ENCODE data around the gene HLTF.
"Not testable (repeated sequence)": the region's sequence is repeated elsewhere in the genome, so short reads cannot be mapped to it uniquely, and the experiment has no call there.

The HLTF gene

DNA sequence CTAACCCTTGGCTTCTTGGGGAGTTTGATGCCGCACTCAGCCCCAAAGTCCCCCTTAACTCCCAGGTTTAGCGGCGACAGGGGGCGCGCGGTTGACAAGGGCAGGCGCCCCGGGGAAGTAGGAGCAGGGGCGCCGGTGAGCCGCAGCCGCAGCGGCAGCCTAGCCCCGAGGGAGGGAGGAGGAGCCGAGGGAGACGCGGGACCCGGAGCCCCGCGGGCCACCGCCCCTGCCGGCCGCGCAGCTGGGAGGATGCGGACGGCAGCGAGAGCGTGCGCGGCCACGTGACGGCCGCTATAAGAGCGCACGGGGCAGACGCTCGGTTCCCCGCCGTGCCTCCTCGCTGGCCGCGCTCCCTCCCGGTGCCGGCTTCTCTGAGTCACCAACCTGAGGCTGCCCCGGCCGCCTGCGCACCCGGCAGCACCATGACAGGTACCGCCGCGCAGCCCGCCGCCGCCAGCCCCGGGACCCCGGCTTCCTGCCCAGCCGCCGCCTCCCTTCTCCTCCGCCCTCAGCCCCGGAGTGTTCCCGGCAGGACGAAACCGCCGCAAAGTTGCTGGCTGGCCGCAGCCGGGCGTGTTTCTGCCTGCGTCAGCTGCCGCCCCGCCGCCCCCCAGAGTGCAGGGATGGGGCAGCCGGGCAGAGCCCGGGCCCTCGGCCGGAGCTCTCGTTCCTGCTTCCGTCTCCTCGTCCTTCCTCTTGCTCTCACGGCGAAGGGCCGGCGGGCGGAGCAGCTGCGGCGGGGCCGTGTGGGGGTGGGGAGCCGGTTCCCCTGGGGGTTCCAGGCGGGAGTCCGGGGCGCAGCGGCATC is 94.9 kb downstream of the HLTF start, which contains the start of gene GYG1:
Gene GYG1, plus strand, starts transcription at position 322 of the 808 bp plus-strand sequence. Its CDS starts 101 bp downstream, at position 423.
- DNase-seq (ENCODE audit: low spot score) = peak; percentile 87

- no peak for DNase-seq (ENCODE audit: low spot score)
Measured at GRCh38 chr3:148990236-148990635, 96.1 kb downstream of the HLTF start.

DNA sequence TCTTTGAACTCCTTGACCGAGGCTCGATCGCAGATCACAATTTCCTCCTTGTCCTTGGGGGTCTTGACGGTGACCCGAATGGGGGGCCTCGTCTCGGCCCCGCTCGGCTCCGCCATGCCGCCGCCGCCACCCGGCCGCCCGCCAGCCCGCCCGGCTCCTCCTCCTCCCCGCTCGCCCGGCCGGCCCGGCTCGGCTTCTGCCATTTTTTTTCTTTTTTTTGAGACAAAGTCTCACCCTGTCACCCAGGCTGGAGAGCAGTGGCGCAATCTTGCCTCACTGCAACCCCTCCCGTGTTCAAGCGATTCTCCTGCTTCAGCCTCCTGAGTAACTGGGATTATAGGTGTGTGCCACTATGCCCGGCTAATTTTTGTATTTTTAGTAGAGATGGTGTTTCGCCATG is 98.8 kb downstream of the HLTF start:
- not testable (repeated sequence) for DNase-seq (ENCODE audit: low spot score)

GRCh38 chr3:148981273-148981672 is 105.1 kb downstream of the HLTF start:
- no peak for DNase-seq (ENCODE audit: low spot score)

Data from HuH-7.5 (cell line).